GM19324 (cell line): ENCODE measurements around the gene KIAA0513.

Experiments used
- ATAC-seq: cut with Tn5 transposase; IDR thresholded peaks from one replicate; pipeline ENCODE4 v1.9.1; 2021; ENCODE audit warnings: mild to moderate bottlenecking, moderate library complexity; ENCODE audit not compliant: unreplicated experiment, low FRiP score

The KIAA0513 gene

DNA sequence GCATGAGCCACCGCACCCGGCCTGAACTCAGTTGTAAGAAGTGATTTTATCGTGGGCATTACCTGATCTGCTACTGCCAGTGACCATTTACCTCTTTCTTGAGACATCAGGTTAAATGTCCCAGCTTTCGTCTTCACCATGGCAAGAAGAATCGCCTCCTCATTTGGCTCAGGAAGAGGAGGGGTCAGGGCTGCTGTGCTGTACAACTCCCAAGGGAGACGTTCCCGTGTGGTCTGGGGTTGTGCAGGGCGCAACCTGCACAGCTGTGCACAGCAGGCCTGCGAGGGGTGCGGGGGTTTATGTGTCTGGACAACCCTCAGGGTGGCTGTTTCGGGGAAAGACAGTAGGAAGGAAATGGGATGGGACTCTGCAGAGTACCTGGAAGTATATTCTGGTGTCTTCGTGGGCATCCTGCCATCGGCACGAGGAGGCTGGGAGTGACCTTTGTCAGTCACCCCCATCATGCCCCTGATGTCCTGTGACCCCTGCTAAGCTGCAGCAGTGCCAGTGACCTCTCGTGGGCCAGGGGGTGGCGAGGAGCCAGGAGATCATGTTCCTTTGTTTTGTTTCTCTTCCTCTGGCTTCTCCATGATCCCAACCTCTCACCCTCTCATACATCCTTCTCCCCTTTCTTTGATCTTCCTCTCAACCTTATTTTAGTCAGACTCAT lies 57.4 kb downstream of the KIAA0513 start:
- no peak for ATAC-seq

GRCh38 chr16:85085721-85086120 lies 58.1 kb downstream of the KIAA0513 start:
- ATAC-seq = no peak

DNA sequence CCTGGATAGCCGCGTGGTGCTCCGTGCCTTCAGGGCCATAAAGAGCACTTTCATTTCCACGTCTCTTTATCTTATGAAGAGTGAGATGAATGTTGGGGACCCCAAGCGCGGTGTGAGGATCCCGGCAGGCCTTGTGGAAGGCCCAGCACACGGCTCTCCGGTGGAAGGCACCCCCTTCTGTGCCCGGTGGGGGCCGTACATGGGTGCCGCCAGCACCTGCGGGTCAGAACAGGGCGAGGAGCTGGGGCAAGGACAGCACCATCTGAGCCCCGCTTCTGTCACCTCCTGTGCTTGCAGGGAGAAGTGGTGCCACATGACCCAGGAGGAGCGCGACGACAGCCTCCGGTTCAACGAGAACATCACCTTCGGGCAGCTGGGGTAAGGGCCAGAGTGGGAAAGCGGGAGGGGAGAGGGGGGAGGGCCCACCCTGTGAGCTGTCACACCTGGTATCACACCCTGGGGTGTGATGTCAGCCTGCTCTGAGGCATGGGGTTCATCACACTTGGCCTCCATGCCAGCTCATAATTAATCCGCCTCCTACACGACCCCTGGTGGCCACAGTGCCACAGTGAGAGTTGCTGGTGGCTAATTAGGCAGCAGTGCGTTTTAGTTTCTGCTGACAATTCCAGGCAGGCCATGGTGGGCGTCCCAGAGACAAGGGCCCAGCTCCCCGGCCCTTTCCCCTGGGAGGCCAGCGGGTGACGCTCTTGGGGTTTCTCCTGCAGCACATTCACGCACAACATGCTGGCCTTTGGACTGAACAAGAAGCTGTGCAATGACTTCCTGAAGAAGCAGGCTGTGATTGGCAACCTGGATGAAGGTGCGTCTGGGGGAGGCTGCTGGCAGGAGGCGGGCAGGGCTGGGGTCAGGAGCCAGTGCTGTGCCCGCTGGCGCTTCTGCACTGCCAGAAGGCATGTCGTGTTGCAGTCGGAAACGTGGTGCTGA lies 59.0 kb downstream of the KIAA0513 start:
- no peak for ATAC-seq

DNA sequence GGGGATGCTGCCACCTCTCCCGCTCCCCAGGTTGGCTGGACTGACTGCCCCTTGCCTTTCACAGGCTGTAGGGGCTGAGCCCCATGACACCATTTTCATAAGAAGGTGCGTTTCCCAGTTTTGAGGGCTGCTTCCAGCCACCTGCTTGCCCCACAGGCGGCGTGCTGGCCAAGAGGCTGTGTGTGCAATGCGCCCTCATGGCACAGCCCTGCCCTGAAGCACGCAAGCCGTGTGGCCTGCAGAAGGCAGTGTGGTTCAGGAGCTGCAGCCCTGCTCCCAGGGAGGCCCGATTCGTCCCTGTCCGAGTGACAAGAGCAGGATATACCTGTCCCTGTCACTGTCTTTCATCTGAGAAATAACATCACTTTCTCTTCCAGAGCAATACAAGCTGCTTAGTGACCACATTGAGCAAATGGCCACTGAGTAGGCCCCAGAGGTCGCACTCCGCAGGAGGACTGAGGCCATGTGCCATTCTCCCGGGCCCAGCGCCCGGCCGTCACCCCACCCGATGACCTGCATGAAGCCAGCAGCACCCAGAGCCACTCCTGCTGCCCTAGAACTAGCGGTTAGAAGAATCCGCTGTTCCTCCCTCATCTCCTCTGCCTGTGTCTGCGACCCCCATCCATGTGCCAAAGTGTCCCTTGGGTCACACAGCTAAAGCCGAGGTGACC lies 60.4 kb downstream of the KIAA0513 start:
- ATAC-seq = no peak

- no peak for ATAC-seq
Measured at GRCh38 chr16:85088570-85089199, 61.1 kb downstream of the KIAA0513 start.

DNA sequence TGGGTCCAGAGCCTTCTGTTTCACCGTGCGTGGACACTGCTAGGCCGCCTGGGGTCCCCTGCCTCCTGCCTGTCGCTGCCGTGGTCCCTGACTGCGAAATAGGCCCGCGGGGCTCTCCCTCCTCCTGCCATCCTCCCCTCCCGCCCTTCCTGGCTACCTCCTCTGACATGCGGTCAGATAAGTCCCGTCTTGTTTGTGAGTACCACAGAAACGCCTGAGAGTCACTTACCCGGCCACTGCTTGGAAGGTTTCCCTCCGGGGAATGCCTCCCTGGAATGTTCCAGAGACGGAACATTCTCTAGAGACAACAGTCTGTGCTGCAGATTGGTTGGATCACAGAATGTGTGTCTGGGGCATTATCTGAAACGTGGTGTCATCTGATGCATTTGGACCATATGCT lies 61.9 kb downstream of the KIAA0513 start:
- no peak for ATAC-seq

- no peak for ATAC-seq
Measured at GRCh38 chr16:85090181-85090580, 62.6 kb downstream of the KIAA0513 start.

- ATAC-seq = no peak
Measured at GRCh38 chr16:85090873-85091521, 63.4 kb downstream of the KIAA0513 start.

- ATAC-seq = no peak
Measured at GRCh38 chr16:85091522-85091910, 63.9 kb downstream of the KIAA0513 start.

DNA sequence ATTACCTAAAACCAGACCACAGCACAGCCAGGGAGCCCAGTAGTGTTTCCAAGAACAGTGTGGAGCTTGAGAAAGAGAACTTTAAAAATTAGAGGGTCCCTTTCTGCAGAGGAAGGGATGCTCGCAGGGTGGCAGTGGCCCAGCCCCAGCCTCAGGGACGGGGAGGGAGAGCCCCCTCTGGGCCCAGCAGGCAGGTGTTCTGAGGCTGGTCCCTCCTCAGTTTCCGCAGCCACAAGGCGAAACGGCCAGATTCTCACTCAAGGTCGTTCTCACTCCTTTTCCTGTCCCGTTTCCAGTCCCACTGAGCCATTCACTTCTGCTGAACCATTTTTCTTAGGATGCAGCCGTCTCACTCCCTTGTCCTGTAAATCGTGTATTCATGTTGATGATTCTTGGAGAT lies 64.7 kb downstream of the KIAA0513 start:
- no peak for ATAC-seq

DNA sequence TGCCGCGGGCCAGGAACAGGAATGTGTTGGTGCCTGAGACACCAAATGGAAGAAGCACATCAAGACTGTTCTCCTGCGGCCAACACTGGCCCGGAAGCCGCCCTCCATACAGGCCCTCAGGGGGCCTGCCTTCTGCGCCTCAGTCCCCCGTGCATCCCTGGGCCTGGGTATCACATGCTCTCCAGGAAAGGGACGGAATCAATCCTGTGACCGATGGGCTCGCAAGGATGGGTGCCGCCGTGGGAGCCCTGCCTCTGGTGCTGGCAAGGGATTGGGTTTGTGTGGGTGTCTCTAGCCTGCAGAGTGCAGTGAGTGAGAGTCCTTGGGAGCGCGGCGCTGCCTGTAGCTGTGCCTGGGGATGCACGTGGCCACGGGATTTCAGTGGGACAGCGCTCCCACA lies 65.3 kb downstream of the KIAA0513 start:
- ATAC-seq = no peak

GRCh38 chr16:85093705-85094104 lies 66.1 kb downstream of the KIAA0513 start:
- no peak for ATAC-seq

DNA sequence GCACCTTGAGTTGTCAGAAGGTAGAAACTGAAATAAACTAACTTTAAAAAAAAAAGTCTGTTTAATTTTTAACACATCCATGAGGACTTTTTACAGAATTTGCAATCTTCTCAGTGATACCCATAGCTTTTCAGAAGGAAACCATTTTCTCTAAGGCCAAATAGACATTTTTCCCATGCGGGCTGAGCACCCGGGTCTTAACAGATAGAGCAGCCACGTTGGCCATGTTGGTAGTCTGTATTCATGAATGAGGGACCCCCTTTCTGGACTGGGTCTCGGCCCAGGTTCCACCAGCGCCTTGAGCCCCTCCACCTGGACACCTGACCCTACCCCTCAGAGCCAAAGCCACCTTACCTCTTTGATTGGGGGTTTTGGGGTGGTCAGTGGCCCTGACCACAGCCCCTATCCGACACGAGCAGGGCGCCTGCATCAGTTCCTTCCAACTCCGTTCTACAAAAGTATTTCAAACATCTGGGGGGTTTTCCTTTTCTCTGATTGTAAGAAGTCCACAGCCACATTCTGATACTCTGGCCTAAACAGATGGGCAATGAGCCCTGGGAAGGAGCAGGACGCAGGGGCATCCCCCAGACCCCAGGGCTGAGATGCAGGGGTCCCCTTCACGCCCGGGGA lies 66.7 kb downstream of the KIAA0513 start:
- ATAC-seq = no peak

GRCh38 chr16:85094812-85095211 lies 67.2 kb downstream of the KIAA0513 start:
- no peak for ATAC-seq

GRCh38 chr16:85096921-85097320 lies 69.3 kb downstream of the KIAA0513 start:
- no peak for ATAC-seq

DNA sequence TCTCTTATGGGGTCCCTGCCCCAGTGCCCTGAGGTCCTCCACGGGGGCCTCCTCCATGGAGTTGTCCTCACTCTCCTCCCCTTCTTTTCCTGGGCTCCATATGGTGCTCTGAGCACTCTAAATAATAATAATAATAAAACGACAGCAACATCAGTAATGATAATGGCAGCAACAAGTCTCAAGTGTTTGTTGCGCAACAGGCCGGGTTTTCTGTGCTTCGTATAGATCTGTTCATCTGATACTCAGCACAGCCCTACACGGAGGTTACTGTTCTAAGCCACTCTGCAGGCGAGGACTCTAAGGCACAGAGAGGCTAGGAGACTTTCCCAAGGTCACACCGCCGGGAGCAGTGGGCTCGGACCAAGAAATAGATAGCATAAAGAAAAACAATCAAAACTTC lies 71.0 kb downstream of the KIAA0513 start:
- ATAC-seq = no peak

GRCh38 chr16:85100265-85100664 lies 72.7 kb downstream of the KIAA0513 start:
- ATAC-seq = no peak

GRCh38 chr16:85101956-85102630 lies 74.5 kb downstream of the KIAA0513 start:
- no peak for ATAC-seq
